Stimulated activated CD4-positive, alpha-beta T cell treated with anti-CD3 and anti-CD28 coated beads, TNF-alpha, amount 100 ng/mL, for 1 hour (primary cell): ENCODE data around the gene BMI1.
A peak's percentile ranks its signal among the peaks of the same experiment; 100 is the strongest.
"Not testable (repeated sequence)": the region's sequence is repeated elsewhere in the genome, so short reads cannot be mapped to it uniquely, and the experiment has no call there.

Experiments
- DNase-seq, 3 donors: peaks; one replicate each; pipeline ENCODE4 v3.0.0-alpha.2; 2020; ENCODE audit warnings: low read depth in 3 of 3, low spot score in 1 of 3

Gene BMI1

DNA sequence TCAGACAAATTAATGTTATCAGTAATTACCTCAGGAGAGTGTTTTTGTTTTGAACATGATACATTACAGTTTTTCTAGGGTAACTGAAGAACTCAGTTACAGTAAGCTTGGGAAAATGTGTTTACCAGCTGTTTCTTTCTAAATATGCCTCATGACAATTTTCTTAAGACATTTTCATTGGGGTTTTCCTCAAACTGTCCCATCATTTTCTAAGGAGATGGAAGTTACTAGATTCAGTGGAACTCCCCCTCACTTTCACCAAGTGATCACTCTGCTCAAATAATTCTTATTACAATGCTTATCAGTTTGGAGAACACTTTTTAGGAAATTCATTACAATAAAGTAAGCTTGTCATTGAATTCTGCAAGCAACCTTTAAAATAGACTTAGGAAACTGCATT lies 18.0 kb downstream of the BMI1 start:
- DNase-seq = no peak

- no peak for DNase-seq
Observed at GRCh38 chr10:22339761-22340328, 18.9 kb downstream of the BMI1 start.

GRCh38 chr10:22340329-22341189 lies 19.7 kb downstream of the BMI1 start:
- DNase-seq = peak in 1 of 3 donors; percentile 39

GRCh38 chr10:22341190-22341925 lies 20.5 kb downstream of the BMI1 start:
- DNase-seq = no peak

GRCh38 chr10:22341926-22342196 lies 21.0 kb downstream of the BMI1 start:
- DNase-seq = no peak

DNA sequence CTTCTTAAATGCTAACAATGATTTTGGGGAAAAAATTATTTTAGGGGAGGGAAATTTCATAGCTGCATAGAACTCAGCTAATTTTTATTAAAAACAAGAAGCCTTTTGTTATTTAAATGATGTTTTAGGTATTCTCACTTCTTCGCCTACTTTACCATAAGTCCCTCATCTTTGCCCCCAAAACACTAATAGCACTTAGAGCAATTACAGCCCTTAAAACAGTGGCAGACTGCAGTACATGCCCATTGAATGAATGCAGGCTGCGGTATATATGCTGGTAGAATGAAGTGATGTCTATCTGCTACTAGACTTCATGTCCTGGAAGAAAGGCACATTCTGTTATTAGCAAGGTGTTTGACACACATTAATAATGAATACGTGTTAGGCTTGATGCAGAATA lies 21.5 kb downstream of the BMI1 start:
- DNase-seq = no peak

DNA sequence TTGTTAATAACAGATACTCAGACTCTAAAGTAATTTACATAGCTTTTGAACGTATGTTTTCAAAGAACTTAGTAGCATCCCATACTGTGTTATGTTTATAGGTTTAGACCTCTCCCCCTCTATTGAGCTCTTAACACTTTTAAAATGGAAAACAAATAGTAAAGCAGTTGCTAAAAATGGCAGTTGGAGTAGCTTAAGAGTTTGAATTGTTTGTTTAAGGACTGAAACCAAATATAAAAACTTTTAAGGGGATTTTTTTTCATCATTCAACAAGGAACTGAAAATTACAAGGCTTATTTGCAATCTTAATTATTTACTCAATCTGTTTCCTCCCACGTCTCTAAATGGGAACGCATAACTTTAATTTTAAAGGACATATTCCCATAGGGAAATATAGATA lies 22.8 kb downstream of the BMI1 start:
- no peak for DNase-seq

DNA sequence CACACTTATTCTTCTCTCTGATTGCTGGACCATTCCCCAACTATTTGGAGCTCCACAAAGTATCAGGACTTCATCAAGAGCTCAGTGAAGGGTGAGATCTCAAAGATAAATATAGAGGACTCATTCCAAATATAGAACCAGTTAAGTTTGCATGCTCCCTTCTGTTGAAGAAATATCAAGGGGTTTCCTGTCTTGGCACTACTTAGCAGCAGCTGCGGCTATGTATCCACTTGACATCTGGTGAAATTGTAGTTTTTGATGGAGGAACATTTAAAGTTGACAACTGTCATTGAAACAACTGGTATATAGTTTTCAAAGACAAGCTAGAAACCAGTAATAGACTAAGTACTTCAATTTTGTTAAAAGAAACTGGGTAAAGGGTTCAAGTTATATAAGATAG lies 23.4 kb downstream of the BMI1 start:
- DNase-seq = no peak

DNA sequence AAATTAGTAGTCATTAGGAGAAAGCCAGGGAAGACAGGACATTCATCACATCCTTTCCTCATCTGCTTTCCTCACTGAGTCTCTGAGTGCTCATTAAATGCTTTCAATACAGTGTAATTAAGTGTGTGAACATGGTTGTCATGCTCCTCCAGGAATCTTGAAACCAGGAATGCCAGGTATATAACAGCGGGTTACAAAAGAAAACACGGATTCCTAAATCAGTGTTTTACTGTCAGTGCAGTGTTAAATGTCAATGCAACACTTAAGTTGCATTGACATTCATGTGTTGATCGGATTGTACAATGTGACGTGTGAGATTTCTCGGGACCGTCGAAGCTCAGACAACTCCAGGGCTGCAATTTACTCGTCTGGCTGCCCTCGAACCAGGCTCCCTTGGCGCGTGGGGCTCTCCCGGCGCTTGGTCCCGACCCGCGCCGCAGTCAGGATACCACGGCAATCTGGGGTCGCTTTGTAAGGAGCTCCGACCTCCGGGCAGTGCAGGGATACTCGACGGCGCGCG lies 23.9 kb downstream of the BMI1 start:
- DNase-seq = no peak

GRCh38 chr10:22345301-22346095 lies 24.6 kb downstream of the BMI1 start, which contains the start of gene SPAG6:
Gene SPAG6, plus strand, starts transcription at chr10:22345496. Its CDS starts 116 bp downstream, at chr10:22345612.
- no peak for DNase-seq

- DNase-seq = no peak
Observed at GRCh38 chr10:22346096-22346661, 25.3 kb downstream of the BMI1 start.

DNA sequence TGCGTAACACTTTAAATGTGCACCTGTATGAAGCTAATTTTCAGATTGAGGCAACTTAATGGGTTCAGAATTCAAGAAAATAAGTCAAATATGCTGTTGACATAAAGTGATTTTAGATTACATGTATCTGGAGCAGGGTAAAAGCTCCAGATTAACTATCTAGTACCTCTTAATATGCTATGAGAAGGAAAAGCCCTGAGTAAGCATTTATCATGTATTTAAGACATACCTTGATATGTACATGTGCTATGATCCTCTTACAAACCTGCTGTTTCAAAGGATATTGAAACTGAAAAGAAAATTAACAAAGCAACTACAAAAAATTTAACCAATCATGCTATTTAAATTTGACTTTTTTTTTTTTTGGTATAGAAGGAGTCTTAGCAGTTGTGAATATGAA lies 28.9 kb downstream of the BMI1 start:
- DNase-seq = no peak

GRCh38 chr10:22351131-22351703 lies 30.3 kb downstream of the BMI1 start:
- DNase-seq = no peak

- no peak for DNase-seq
Observed at GRCh38 chr10:22356324-22356873, 35.5 kb downstream of the BMI1 start.

GRCh38 chr10:22357770-22358169 lies 36.9 kb downstream of the BMI1 start:
- DNase-seq = not testable (repeated sequence)

- DNase-seq = no peak
Observed at GRCh38 chr10:22363305-22363704, 42.4 kb downstream of the BMI1 start.

GRCh38 chr10:22364407-22365140 lies 43.7 kb downstream of the BMI1 start:
- no peak for DNase-seq

DNA sequence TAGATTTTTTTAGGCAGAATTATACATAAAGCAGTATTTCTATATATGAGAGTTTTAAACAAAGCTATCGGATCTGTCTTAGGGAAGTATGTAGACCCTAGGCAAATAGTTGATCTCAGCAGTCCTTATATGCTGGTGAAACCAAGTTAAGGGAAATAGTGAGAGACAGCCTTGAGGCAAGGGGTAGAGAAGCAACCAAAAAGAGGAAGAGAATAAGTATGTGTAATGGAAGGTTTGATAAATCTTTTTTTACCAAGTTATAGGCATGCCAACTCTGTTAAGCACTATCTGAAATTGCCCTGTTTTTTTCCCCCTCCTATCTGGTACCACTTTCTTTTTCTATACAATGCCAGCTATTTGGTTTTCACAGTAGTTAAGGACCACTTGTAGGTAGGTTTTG lies 44.3 kb downstream of the BMI1 start:
- DNase-seq = no peak

- DNase-seq = no peak
Observed at GRCh38 chr10:22365644-22366434, 44.9 kb downstream of the BMI1 start.
